NCI-H1092 treated with DMSO at 0.1 percent for 48 hours (cell line): ENCODE measurements around the gene OBSL1.

Experiments used
- DNase-seq: peaks from one replicate; lab custom pipeline; 2025; lab: John Stamatoyannopoulos, UW

Gene OBSL1

DNA sequence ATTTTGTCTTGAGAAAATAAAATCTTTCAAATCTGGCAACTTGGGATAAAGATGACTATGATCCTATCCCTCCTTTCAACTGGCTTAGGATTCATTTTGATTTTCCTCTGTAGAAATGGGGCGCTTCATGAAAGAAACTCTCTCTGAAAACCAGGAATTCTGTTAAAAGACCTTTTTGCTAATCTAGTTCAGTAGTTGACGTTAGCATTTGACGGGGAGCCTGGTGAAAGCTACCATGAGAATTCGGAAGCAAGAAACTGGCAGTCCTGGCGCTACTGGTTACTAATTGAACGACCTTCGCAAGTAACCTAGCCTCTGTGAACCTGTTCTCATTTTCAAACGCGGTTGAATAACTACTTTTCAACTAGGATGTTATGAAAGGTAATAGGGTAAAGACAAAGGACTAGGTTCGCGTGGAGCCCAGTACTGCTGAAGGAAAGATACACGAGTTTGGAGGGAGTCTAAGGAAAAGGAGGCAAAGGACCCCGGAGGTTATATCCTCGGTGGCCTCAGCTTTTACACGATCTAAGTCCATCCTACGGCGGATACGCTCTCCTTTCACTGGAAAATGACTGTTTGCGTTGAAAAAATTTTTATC is 25.7 kb upstream of the OBSL1 start:
- DNase-seq, result peak; percentile 47

DNA sequence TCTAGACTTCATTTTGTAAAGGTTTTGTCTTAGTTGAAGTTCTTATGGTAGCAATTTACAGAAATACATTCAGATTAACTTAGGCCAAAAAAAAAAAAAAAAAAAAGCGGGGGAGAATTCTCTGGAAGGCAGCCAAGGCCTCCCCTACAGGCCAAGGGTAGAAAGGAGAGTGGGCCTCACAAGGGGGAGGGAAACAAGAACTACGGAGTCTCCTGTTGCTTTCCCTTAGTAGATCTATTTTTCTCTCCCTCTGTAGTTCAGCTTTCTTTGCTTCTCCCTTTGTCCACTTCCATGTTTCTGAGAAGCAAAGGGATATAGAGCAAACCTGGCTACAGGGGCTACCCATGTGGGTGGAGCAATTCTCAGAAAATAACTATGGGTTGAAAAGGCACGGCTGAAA is 23.9 kb upstream of the OBSL1 start:
- DNase-seq, result no peak

DNA sequence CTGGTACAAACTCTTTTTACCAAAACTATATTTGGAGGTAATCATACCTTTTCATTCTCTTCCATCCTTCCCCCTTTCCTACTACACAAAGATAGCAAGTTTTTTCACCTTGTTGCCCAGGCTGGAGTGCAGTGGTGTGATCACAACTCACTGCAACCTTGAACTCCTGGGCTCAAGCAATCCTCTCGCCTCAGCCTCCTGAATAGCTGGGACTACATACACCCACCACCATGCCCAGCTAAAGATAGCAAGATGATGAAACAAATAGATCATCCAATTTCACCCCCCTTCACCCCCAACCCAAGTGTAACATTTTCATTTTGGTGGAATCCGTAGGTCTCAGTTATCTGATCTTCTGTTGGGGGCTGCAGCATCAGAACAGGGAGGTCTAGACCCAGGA is 21.8 kb upstream of the OBSL1 start:
- no peak for DNase-seq

DNA sequence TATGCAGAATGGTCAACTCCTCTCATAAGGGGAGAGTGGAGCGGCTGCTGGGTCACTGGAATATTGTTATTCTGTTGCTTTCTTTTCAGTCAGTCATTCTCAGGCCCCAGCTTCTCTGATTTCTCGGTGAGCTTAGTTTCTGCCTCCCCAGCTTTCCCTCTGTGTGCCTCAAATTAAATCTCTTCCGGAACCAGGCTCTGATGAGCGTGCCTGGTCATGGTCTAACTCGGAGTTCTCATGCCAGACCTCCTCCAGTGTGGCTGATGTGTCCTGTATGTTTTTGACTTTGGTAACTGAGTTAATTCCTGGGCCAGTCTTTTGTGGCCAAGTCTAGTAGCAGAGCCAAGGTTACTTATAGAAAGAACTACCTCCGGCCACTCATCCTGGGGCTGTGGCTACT is 21.4 kb upstream of the OBSL1 start:
- no peak for DNase-seq

GRCh38 chr2:219591091-219591490 is 19.8 kb upstream of the OBSL1 start:
- no peak for DNase-seq

- DNase-seq, result no peak
Observed at GRCh38 chr2:219581346-219581745, 10.0 kb upstream of the OBSL1 start.

GRCh38 chr2:219578811-219579613 is 7.7 kb upstream of the OBSL1 start:
- DNase-seq, result no peak

DNA sequence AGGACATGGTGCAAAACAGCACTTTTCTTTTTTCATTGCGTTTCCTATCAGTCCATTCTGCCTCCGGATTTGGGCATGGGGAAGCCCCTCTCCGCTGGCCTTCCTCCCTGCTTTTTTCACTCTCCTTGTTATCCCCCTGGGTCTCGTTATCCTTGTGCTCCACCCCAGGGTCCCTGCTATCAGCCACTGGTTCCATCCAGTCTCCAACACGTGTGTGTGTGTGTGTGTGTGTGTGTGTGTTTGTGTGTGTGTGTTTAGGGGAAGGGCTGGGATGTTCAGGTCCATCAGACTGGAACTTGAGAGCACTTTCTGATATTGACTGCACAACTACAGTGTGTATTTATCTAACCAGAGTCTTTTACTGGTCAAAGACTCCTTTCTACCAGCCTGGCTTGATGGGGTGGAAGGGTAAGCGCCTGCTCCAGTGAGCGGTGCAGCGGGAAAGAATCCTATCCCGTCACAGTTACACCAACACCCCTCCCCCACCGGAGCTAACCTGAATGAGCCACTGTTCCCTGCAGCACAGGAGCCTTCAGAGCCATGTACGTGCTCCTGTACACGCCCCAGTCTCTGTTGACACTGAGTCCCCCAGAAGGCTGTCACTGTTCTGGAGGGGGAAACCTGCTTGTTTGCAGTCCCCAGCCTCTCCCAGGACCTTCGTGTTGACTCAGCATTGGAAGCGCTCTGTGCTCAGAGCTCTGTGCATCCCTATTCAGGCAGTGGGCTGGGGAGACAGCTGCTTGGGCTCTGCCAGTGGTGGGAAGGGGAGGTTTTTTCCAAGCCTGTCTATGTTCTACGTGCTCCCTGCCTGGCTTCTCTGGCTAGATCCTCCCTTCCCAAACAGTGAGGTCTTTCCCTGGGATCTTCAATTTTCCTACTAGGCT is 5.4 kb upstream of the OBSL1 start:
- DNase-seq, result peak; percentile 43

DNA sequence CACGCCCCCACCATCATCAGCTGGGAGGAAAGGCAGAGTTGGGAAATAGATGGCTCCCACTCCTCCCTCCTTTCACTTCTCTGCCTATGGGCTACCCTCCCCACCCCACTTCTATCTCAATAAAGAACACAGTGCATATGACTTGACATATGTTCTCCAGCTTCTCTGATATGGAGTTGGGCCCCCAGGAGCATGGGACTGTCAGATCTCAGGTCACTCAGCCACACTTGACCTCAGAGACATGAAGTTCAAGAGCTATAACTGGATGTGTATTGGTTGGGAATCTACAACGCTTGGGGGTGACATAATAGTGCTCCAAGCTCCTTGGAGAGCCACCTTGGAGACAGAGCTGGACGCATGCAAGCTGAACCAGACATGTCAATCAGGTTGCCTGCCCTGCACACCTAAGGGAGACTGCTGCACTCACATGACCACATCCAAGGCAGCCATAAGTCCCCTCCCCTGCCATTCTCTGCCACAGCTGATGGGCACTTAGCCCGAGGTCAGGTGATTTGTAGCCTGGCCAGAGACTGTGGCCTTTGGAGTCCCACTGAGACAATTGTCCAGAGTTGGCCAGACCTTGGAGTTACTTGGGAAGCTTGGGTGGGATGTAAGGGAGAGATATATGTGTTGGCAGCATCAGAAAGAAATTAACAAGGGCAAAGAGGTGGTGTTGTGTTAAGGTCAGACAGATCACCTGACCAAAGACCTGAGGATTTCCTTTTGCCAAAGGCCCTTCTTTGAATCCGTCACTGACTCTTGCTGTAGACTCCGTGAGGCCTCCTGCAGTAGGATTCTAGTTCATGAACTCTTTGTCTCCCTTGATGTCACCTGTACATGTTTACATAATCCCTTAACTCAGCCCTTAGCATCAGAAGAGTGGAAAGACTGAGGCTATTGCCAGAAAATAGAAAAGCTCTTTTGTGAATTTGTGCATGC is 4.5 kb upstream of the OBSL1 start:
- DNase-seq, result peak; percentile 10

DNA sequence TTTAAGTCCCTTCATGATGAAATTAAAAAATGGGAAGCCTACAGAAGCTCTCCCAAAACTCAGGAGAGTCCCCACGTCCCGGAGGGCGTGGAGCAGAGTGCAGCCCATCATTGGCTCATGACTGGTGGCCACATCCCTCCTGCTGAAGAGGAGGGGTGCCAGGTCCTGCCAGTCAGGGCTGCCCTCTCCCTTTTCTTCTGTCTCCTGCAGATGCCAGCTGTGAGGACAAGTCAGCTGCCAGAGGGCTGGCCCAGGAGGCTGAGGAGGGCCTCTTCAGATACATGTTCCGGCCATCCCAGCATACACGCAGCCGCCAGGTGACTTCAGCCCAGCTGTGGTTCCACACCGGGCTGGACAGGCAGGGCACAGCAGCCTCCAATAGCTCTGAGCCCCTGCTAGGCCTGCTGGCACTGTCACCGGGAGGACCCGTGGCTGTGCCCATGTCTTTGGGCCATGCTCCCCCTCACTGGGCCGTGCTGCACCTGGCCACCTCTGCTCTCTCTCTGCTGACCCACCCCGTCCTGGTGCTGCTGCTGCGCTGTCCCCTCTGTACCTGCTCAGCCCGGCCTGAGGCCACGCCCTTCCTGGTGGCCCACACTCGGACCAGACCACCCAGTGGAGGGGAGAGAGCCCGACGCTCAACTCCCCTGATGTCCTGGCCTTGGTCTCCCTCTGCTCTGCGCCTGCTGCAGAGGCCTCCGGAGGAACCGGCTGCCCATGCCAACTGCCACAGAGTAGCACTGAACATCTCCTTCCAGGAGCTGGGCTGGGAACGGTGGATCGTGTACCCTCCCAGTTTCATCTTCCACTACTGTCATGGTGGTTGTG is 3.4 kb upstream of the OBSL1 start:
- no peak for DNase-seq

DNA sequence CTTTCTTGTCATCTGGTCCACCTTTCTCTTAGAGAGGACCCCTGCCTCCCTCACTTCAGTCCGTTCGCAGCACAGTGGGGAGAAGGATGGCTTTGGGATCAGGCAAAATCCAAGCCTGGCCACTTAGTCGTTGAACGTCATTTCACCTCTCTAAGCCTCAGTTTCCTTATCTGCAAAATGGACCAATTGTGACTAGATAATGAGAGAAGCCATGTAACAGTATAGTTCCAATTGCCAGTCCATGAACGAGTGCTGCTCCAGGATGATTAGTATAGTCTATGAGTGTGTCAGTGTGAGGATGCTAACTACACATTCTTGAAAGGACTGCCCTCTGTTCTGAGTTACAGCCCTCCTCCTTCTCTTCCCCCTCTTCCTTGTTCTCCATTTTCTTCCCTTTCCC is 1.8 kb upstream of the OBSL1 start:
- DNase-seq, result peak; percentile 52

DNA sequence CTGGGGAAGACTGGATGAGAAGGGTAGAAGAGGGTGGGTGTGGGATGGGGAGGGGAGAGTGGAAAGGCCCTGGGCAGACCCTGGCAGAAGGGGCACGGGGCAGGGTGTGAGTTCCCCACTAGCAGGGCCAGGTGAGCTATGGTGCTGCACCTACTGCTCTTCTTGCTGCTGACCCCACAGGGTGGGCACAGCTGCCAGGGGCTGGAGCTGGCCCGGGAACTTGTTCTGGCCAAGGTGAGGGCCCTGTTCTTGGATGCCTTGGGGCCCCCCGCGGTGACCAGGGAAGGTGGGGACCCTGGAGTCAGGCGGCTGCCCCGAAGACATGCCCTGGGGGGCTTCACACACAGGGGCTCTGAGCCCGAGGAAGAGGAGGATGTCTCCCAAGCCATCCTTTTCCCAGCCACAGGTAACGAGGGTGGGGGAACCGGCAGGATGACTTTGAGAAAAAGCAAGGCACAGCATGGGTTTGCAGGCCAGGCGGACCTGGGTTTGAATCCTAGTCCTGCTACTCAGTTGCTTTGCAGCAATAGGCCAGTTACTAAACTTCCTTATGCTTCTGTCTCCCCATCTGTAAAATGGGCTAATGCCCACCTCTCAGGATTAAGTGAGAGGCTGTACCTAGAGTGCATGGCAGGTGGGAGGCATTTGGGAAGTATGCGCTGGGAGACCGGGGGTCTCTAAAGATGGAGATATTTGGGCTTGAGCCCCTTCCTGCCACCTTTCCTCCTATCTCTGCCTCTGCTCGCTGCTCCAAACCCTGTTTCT is 1.1 kb upstream of the OBSL1 start, which contains the start of gene INHA:
TSS of gene INHA (plus strand) at position 74 of the 765 bp plus-strand sequence. CDS start at position 139, 65 bp downstream.
- no peak for DNase-seq

GRCh38 chr2:219570924-219571310 is 422 bp downstream of the OBSL1 start:
- no peak for DNase-seq

DNA sequence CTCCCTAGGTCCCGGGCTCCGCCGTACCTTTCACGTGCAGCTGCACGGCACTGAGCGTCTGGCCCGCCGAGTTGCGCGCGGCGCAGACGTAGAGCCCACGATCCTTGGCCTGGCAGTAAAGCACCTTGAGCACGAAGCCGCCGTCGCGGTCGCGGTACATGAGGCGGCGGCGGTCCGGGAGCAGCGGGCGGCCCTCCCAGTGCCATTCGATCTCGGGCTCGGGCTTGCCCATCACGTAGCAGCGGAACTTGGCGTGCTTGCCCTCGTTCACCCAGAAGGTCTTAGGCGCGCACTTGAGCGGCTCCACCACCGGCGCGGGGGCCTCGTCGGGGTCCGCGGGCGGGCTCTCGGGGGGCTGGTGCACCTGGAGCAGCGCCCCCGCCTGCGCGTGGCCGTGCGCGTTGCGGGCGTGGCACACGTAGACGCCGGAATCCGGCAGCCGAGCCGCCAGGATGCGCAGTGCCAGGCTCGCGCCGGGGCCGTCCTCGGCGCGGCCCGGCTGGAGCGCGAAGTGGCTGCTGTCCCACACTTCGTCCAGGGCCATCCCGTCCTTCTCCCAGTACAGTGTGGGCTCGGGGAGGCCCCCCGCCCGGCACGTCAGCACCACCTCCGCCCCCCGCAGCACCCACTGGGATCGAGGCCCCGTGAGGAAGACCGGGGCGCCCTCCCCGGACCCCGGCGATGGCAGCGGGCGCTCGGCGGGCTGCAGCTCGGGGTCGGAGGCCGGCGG is 980 bp downstream of the OBSL1 start:
- no peak for DNase-seq

GRCh38 chr2:219569635-219570034 is 1.7 kb downstream of the OBSL1 start:
- no peak for DNase-seq

GRCh38 chr2:219569041-219569440 is 2.3 kb downstream of the OBSL1 start:
- no peak for DNase-seq

GRCh38 chr2:219567791-219568361 is 3.5 kb downstream of the OBSL1 start:
- no peak for DNase-seq

GRCh38 chr2:219567131-219567530 is 4.2 kb downstream of the OBSL1 start:
- DNase-seq, result no peak

- no peak for DNase-seq
Observed at GRCh38 chr2:219566640-219567039, 4.7 kb downstream of the OBSL1 start.
